H54 (cell line): ENCODE data around the gene RGPD5.
"Not testable (repeated sequence)": the region's sequence is repeated elsewhere in the genome, so short reads cannot be mapped to it uniquely, and the experiment has no call there.

Source experiments
- DNase-seq: peaks from one replicate; pipeline ENCODE4 v3.0.0; 2011; ENCODE audit warnings: low spot score, mixed read lengths; ENCODE audit not compliant: insufficient read length
- FAIRE-seq: peaks from 3 replicates; lab custom pipeline; 2011; peaks lifted over from hg19 to GRCh38; lab: Jason Lieb, UNC

The RGPD5 gene

GRCh38 chr2:109794074-109794737, at the start of gene RGPD5:
Gene RGPD5 (plus strand): TSS chr2:109794305. CDS start chr2:109794466, 161 bp downstream.
- FAIRE-seq, DNase-seq: not testable (repeated sequence)

- not testable (repeated sequence) for FAIRE-seq, DNase-seq
These were observed 42.5 kb upstream of the RGPD5 start for GRCh38 chr2:109751572-109751971.

- peak; percentile 33 for FAIRE-seq
- not testable (repeated sequence) for DNase-seq
These were observed 36.8 kb upstream of the RGPD5 start for GRCh38 chr2:109757163-109757824.

GRCh38 chr2:109760265-109761042, 33.7 kb upstream of the RGPD5 start:
- not testable (repeated sequence) for FAIRE-seq, DNase-seq

- not testable (repeated sequence) for DNase-seq, FAIRE-seq
These were observed 33.1 kb upstream of the RGPD5 start for GRCh38 chr2:109761043-109761454.

- not testable (repeated sequence) for FAIRE-seq, DNase-seq
These were observed 32.1 kb upstream of the RGPD5 start for GRCh38 chr2:109761976-109762375.

- FAIRE-seq, DNase-seq: not testable (repeated sequence)
These were observed 28.0 kb upstream of the RGPD5 start for GRCh38 chr2:109766074-109766473.

GRCh38 chr2:109766886-109767578, 27.1 kb upstream of the RGPD5 start:
- not testable (repeated sequence) for FAIRE-seq, DNase-seq

GRCh38 chr2:109768934-109769333, 25.2 kb upstream of the RGPD5 start:
- FAIRE-seq: not testable (repeated sequence)

GRCh38 chr2:109779118-109779517, 15.0 kb upstream of the RGPD5 start:
- FAIRE-seq, DNase-seq: not testable (repeated sequence)

More at GRCh38 chr2:109768934-109769333, 25.2 kb upstream of the RGPD5 start:
- DNase-seq: not testable (repeated sequence)

GRCh38 chr2:109781147-109781816, 12.8 kb upstream of the RGPD5 start:
- not testable (repeated sequence) for DNase-seq, FAIRE-seq

- not testable (repeated sequence) for FAIRE-seq
These were observed 11.6 kb upstream of the RGPD5 start for GRCh38 chr2:109782446-109782993.

GRCh38 chr2:109791530-109792279, 2.4 kb upstream of the RGPD5 start:
- not testable (repeated sequence) for DNase-seq, FAIRE-seq

More at GRCh38 chr2:109782446-109782993, 11.6 kb upstream of the RGPD5 start:
- not testable (repeated sequence) for DNase-seq

- not testable (repeated sequence) for FAIRE-seq, DNase-seq
These were observed 1.4 kb upstream of the RGPD5 start for GRCh38 chr2:109792659-109793058.

GRCh38 chr2:109871129-109871751, 77.1 kb downstream of the RGPD5 start:
- FAIRE-seq: peak; percentile 99

GRCh38 chr2:109876625-109877024, 82.5 kb downstream of the RGPD5 start:
- not testable (repeated sequence) for DNase-seq, FAIRE-seq

More at GRCh38 chr2:109871129-109871751, 77.1 kb downstream of the RGPD5 start:
- not testable (repeated sequence) for DNase-seq

GRCh38 chr2:109882112-109882511, 88.0 kb downstream of the RGPD5 start:
- not testable (repeated sequence) for FAIRE-seq, DNase-seq
